Breast epithelium (tissue), 3 donors: ENCODE results near the gene CLDN7.

Experiments used
- POLR2A ChIP-seq: fragments of 450-650 bp; IDR thresholded peaks from one replicate; pipeline ENCODE4 v1.6.1; 2016; ENCODE audit warnings: antibody characterized with exemption, mild to moderate bottlenecking, moderate library complexity
- POLR2AphosphoS5 ChIP-seq, 3 donors: sonication (generic); formaldehyde crosslinking; IDR thresholded peaks; one replicate each; pipeline ENCODE4 v1.6.1; 2017; ENCODE audit warnings: antibody characterized with exemption in 3 of 3
- TF ChIP-seq, protein P1 (sequence below), 3 donors: fragments of 450-650 bp; IDR thresholded peaks; one replicate each; pipeline ENCODE4 v1.5.1; 2016 to 2017; ENCODE audit warnings: antibody characterized with exemption in 3 of 3, mild to moderate bottlenecking in 3 of 3, moderate library complexity in 3 of 3

DNA sequence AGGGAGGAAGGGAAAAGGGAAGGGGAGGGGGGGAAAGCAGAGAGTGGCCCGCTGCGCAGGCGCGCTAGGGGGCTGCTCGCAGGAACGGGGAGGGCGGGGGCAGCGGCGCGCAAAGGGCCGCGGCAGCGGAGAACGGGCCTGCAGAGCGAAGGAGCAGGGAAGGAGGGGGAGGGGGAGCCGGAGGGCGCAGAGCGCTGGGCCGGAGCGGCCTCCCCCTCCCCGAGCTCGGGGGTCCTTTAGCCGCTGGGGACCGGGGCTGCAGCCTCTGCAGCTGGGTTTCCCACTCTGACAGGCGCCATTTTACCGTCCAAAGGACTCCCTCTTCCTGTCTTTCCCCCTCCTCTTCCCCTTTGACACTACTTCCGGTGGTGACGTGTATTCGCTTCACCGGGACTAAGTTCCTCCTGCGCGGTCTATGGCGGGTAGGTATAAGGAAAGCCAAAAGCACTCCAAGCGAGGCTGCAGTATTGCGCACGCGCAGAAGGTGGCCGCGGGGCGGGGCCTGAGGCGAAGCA is 10.6 kb downstream of the CLDN7 start, which contains the start of gene CTDNEP1:
- TF ChIP-seq, protein P1, sequence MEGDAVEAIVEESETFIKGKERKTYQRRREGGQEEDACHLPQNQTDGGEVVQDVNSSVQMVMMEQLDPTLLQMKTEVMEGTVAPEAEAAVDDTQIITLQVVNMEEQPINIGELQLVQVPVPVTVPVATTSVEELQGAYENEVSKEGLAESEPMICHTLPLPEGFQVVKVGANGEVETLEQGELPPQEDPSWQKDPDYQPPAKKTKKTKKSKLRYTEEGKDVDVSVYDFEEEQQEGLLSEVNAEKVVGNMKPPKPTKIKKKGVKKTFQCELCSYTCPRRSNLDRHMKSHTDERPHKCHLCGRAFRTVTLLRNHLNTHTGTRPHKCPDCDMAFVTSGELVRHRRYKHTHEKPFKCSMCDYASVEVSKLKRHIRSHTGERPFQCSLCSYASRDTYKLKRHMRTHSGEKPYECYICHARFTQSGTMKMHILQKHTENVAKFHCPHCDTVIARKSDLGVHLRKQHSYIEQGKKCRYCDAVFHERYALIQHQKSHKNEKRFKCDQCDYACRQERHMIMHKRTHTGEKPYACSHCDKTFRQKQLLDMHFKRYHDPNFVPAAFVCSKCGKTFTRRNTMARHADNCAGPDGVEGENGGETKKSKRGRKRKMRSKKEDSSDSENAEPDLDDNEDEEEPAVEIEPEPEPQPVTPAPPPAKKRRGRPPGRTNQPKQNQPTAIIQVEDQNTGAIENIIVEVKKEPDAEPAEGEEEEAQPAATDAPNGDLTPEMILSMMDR (IDR thresholded peaks at IDR 0.05), result no peak
- TF ChIP-seq POLR2AphosphoS5 (IDR thresholded peaks at IDR 0.05) (no peak), POLR2A (no peak)
